HEK293 (cell line): ENCODE measurements around the gene TRIP4.
A peak's percentile ranks its signal among the peaks of the same experiment; 100 is the strongest.
"Not testable (repeated sequence)": the region's sequence is repeated elsewhere in the genome, so short reads cannot be mapped to it uniquely, and the experiment has no call there.

Experiments
- CTCF ChIA-PET: fragments of 350-600 bp; formaldehyde crosslinking; extraction: SDS; loops from one replicate; lab custom pipeline; 2021; ENCODE audit warnings: antibody characterized with exemption; lab: Yijun Ruan, JAX
- POLR2A ChIA-PET: fragments of 300-600 bp; formaldehyde crosslinking; extraction: SDS; loops from one replicate; lab custom pipeline; 2020; ENCODE audit warnings: antibody characterized with exemption, inconsistent platforms; lab: Yijun Ruan, JAX
- H3K27ac ChIP-seq: fragments of 200-500 bp; sonication (Bioruptor generic); 2 replicates; pipeline ENCODE4 v1.5.1; 2014; ENCODE audit warnings: low read depth, low read length, control low read depth, inconsistent platforms; ENCODE audit errors: extremely low read depth
- H3K36me3 ChIP-seq, 2 experiments: fragments of 200-500 bp in 1 of 2; sonication (Bioruptor generic) in 1 of 2; 1 replicate in 1 of 2; 2 replicates in 1 of 2; pipeline ENCODE4 v1.5.1; 2014 to 2017; ENCODE audit warnings: inconsistent platforms in 2 of 2, low read length in 2 of 2; ENCODE audit not compliant: control insufficient read depth in 2 of 2, insufficient read depth in 1 of 2
- H3K4me1 ChIP-seq: fragments of 200-500 bp; sonication (Bioruptor generic); 2 replicates; pipeline ENCODE4 v1.5.1; 2014; ENCODE audit warnings: mild to moderate bottlenecking, low read length, inconsistent platforms; ENCODE audit not compliant: control insufficient read depth, insufficient read depth
- H3K4me3 ChIP-seq: 2 replicates; pipeline ENCODE4 v1.5.1; 2011; ENCODE audit warnings: low read depth, mild to moderate bottlenecking, control low read depth, low read length, moderate library complexity
- H3K9me3 ChIP-seq: fragments of 200-500 bp; sonication (Bioruptor generic); 2 replicates; pipeline ENCODE4 v1.5.1; 2014; ENCODE audit warnings: low read depth, low read length, inconsistent platforms; ENCODE audit not compliant: control insufficient read depth, insufficient read depth
- INSM2 ChIP-seq: fragments of 450-650 bp; formaldehyde crosslinking; IDR thresholded peaks from 2 replicates; pipeline ENCODE4 v1.5.1; 2016; ENCODE audit warnings: missing biosample characterization, missing genetic modification characterization
- PRDM1 ChIP-seq: fragments of 450-650 bp; formaldehyde crosslinking; IDR thresholded peaks from 2 replicates; pipeline ENCODE4; 2016; ENCODE audit warnings: missing biosample characterization, missing genetic modification characterization
- PRDM6 ChIP-seq: fragments of 450-650 bp; formaldehyde crosslinking; IDR thresholded peaks from 2 replicates; pipeline ENCODE4 v1.5.1; 2017; ENCODE audit warnings: missing biosample characterization, missing genetic modification characterization
- ZBTB17 ChIP-seq: fragments of 450-650 bp; formaldehyde crosslinking; IDR thresholded peaks from 2 replicates; pipeline ENCODE4 v1.5.1; 2016; ENCODE audit warnings: missing biosample characterization, missing genetic modification characterization
- ZEB2 ChIP-seq: fragments of 450-650 bp; formaldehyde crosslinking; IDR thresholded peaks from 2 replicates; pipeline ENCODE4 v1.5.1; 2016; ENCODE audit warnings: missing biosample characterization, missing genetic modification characterization
- ZFP41 ChIP-seq: fragments of 450-650 bp; formaldehyde crosslinking; IDR thresholded peaks from 2 replicates; pipeline ENCODE4 v1.5.1; 2016; ENCODE audit warnings: missing biosample characterization, missing genetic modification characterization, borderline replicate concordance
- ZNF146 ChIP-seq: fragments of 450-650 bp; formaldehyde crosslinking; IDR thresholded peaks from 2 replicates; pipeline ENCODE4 v1.5.1; 2016; ENCODE audit warnings: missing biosample characterization, missing genetic modification characterization
- ZNF155 ChIP-seq: fragments of 450-650 bp; formaldehyde crosslinking; IDR thresholded peaks from 2 replicates; pipeline ENCODE4 v1.5.1; 2016; ENCODE audit warnings: missing biosample characterization, missing genetic modification characterization
- ZNF404 ChIP-seq: fragments of 450-650 bp; formaldehyde crosslinking; IDR thresholded peaks from 2 replicates; pipeline ENCODE4 v1.5.1; 2017; ENCODE audit warnings: missing biosample characterization, missing genetic modification characterization
- ZNF670 ChIP-seq: fragments of 450-650 bp; formaldehyde crosslinking; IDR thresholded peaks from 2 replicates; pipeline ENCODE4 v1.5.1; 2016; ENCODE audit warnings: missing biosample characterization, missing genetic modification characterization, low read depth
- TF ChIP-seq, protein P1 (sequence below): fragments of 450-650 bp; formaldehyde crosslinking; IDR thresholded peaks from 2 replicates; pipeline ENCODE4 v1.5.1; 2016; ENCODE audit warnings: missing biosample characterization, missing genetic modification characterization
- TF ChIP-seq, protein P2 (sequence below): fragments of 450-650 bp; formaldehyde crosslinking; IDR thresholded peaks from 2 replicates; pipeline ENCODE4 v1.5.1; 2016; ENCODE audit warnings: missing biosample characterization, missing genetic modification characterization

TRIP4 gene

GRCh38 chr15:64490598-64491259 is 103.1 kb downstream of the TRIP4 start:
- Histone ChIP-seq H3K27ac (no peak overlapping the region), H3K36me3 (no peaks in the 10 kb centered on the region; a peak in 1 of 3 replicates), H3K9me3 (no peaks in the 10 kb centered on the region), H3K4me3 (no peak overlapping the region), H3K4me1 (no peaks in the 10 kb centered on the region)
- POLR2A ChIA-PET, result no interaction called here
- CTCF ChIA-PET, result interaction anchor here (0.7 kb wide), 1 partner anchor 115 kb away, joined by 3 read pairs; no protein-coding TSS in a partner anchor
- TF ChIP-seq ZNF670 (tag by site-specific recombination), result no peak
- TF ChIP-seq ZNF155 (tag by site-specific recombination), result no peak
- TF ChIP-seq ZNF404 (tag by site-specific recombination), result no peak
- no peak for TF ChIP-seq ZNF146 (tag by site-specific recombination)
- TF ChIP-seq, protein P1, sequence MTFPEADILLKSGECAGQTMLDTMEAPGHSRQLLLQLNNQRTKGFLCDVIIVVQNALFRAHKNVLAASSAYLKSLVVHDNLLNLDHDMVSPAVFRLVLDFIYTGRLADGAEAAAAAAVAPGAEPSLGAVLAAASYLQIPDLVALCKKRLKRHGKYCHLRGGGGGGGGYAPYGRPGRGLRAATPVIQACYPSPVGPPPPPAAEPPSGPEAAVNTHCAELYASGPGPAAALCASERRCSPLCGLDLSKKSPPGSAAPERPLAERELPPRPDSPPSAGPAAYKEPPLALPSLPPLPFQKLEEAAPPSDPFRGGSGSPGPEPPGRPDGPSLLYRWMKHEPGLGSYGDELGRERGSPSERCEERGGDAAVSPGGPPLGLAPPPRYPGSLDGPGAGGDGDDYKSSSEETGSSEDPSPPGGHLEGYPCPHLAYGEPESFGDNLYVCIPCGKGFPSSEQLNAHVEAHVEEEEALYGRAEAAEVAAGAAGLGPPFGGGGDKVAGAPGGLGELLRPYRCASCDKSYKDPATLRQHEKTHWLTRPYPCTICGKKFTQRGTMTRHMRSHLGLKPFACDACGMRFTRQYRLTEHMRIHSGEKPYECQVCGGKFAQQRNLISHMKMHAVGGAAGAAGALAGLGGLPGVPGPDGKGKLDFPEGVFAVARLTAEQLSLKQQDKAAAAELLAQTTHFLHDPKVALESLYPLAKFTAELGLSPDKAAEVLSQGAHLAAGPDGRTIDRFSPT, result no peak
- TF ChIP-seq ZFP41 (tag by site-specific recombination), result no peak

DNA sequence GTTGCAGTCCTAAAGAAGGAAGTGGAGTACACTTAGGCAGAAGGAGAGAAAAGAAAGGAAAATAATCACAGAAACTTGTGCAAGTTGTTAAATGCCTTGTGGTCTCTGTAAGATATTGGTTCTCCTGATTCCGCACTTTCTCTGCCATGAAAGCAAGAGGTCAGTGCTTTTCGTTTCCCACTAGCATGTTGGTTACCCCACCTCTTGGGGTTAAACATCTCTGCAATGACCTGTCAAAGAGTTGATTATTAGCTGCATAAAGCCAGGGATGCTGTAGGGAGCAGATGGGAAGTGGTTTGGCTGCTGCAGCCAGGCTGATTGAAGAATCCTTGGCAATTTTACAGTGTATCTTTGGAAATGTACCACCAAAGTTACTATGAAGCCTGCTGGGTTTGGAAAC is 106.0 kb downstream of the TRIP4 start:
- no peak overlapping the region for H3K27ac ChIP-seq
- no peak overlapping the region for H3K4me3 ChIP-seq
- ChIA-PET POLR2A (no interaction called here), CTCF (interaction anchor here (0.6 kb wide), 1 partner anchor 115 kb away, joined by 3 read pairs; no protein-coding TSS in a partner anchor)
- H3K36me3 ChIP-seq, result no peaks in the 10 kb centered on the region; a peak in 1 of 3 replicates
- H3K9me3 ChIP-seq, result no peaks in the 10 kb centered on the region
- H3K4me1 ChIP-seq, result no peaks in the 10 kb centered on the region
- peak; percentile 26; the same call in 1 of the 2 replicates for TF ChIP-seq PRDM1 (tag by site-specific recombination)
- no peak for TF ChIP-seq PRDM6 (tag by site-specific recombination)

DNA sequence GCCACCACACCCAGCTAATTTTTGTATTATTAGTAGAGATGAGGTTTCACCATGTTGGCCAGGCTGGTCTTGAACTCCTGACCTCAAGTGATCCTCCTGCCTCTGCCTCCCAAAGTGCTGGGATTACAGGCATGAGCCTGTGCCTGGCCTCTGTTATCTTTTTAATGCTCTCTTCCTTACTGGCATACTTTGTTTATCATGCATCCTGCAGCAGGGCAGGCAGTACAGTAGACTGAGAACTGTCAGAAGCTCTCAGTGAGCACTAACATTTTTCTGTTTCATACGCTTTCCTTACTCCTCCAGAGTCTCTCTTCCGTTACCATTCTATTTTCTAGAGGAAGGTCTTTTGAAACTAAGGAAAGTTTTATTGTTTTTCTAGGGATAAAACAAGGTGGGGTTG is 108.3 kb downstream of the TRIP4 start:
- H3K4me1 ChIP-seq, POLR2A ChIA-PET, H3K4me3 ChIP-seq, H3K9me3 ChIP-seq, H3K27ac ChIP-seq, CTCF ChIA-PET: not testable (repeated sequence)
- peaks cover 0 to 21% of the 10 kb centered on the region in 2 experiments; a peak in 2 of 3 replicates for H3K36me3 ChIP-seq

- ChIA-PET CTCF (interaction anchor here (1.2 kb wide), 1 partner anchor 180 kb away, joined by 3 read pairs; no protein-coding TSS in a partner anchor), POLR2A (no interaction called here)
- Histone ChIP-seq H3K4me1 (peaks cover 6% of the 10 kb centered on the region; the same call in 1 of the 2 replicates), H3K4me3 (no peak overlapping the region), H3K9me3 (no peaks in the 10 kb centered on the region), H3K36me3 (peaks cover 0 to 29% of the 10 kb centered on the region in 2 experiments; a peak in 2 of 3 replicates), H3K27ac (no peak overlapping the region)
- TF ChIP-seq ZBTB17 (tag by site-specific recombination), result 0 out of 2 replicates have a peak, but pooled peaks have one; percentile 26
- TF ChIP-seq ZEB2 (tag by site-specific recombination), result no peak
- TF ChIP-seq, protein P2, sequence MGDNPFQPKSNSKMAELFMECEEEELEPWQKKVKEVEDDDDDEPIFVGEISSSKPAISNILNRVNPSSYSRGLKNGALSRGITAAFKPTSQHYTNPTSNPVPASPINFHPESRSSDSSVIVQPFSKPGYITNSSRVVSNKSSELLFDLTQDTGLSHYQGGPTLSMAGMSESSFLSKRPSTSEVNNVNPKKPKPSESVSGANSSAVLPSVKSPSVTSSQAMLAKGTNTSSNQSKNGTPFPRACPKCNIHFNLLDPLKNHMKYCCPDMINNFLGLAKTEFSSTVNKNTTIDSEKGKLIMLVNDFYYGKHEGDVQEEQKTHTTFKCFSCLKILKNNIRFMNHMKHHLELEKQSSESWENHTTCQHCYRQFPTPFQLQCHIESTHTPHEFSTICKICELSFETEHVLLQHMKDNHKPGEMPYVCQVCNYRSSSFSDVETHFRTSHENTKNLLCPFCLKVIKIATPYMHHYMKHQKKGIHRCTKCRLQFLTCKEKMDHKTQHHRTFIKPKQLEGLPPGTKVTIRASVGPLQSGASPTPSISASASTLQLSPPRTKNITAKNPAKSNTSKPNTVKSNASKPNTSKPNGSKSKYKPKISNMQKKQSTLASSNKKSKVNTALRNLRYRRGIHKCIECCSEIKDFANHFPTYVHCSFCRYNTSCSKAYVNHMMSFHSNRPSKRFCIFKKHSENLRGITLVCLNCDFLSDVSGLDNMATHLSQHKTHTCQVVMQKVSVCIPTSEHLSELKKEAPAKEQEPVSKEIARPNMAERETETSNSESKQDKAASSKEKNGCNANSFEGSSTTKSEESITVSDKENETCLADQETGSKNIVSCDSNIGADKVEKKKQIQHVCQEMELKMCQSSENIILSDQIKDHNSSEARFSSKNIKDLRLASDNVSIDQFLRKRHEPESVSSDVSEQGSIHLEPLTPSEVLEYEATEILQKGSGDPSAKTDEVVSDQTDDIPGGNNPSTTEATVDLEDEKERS (tag by site-specific recombination), result no peak
- TF ChIP-seq INSM2 (tag by site-specific recombination), result no peak
Measured at GRCh38 chr15:64500695-64501395, 113.2 kb downstream of the TRIP4 start.
